B cell (primary cell): Measurements from ENCODE around the gene DDX59. TPM values are rescaled to one million over a fixed set of nuclear protein-coding genes. Genes with fewer than 3 reads are reported as not detected.

Experiments used
- ATAC-seq: fragments of 200-7000 bp; cut with Tn5 transposase; one replicate; pipeline ENCODE4 v1.10.0; 2021; ENCODE audit warnings: low read depth, mild to moderate bottlenecking, moderate number of reproducible peaks, moderate library complexity
- CTCF ChIA-PET: fragments of 350-600 bp; sonication (Branson Sonifier 250); formaldehyde crosslinking; loops from one replicate; lab custom pipeline; 2021; ENCODE audit warnings: antibody characterized with exemption, inconsistent platforms; lab: Charles Lee
- POLR2A ChIA-PET: fragments of 350-600 bp; sonication (Branson Sonifier 250); formaldehyde crosslinking; loops from one replicate; lab custom pipeline; 2021; ENCODE audit warnings: antibody characterized with exemption; lab: Charles Lee
- DNase-seq: peaks from one replicate; pipeline ENCODE4 v3.0.0; 2013
- H2AFZ ChIP-seq: 2 replicates; pipeline ENCODE4 v1.6.1; 2012; ENCODE audit warnings: mild to moderate bottlenecking, low read depth, low read length; ENCODE audit not compliant: insufficient read depth, poor library complexity, severe bottlenecking
- H3K27ac ChIP-seq, 2 donors: 1 replicate in 1 of 2; 2 replicates in 1 of 2; pipeline ENCODE4 v1.5.1; 2012 to 2013; ENCODE audit warnings: low read length in 2 of 2, mild to moderate bottlenecking in 2 of 2, moderate library complexity in 1 of 2
- H3K27me3 ChIP-seq, 4 experiments: fragments of 200-600 bp in 1 of 4; sonication (generic) in 1 of 4; replicated peaks in 1 of 4; 1 replicate in 2 of 4; 2 replicates in 2 of 4; pipeline versions ENCODE4 v1.6.1 to v1.7.0; 2013 to 2016; ENCODE audit warnings: low read length in 3 of 4, mild to moderate bottlenecking in 2 of 4, mixed read lengths in 1 of 4, moderate library complexity in 1 of 4; ENCODE audit not compliant: insufficient read depth in 4 of 4, control insufficient read depth in 3 of 4; ENCODE audit errors: control extremely low read depth in 1 of 4
- H3K36me3 ChIP-seq, 2 experiments: replicated peaks in 1 of 2; 1 replicate in 1 of 2; 2 replicates in 1 of 2; pipeline versions ENCODE4 v1.6.1 to v1.7.1; 2013; ENCODE audit warnings: low read length in 1 of 2; ENCODE audit not compliant: insufficient read depth in 2 of 2, control insufficient read depth in 1 of 2; ENCODE audit errors: control extremely low read depth in 1 of 2, extremely low read depth in 1 of 2
- H3K4me1 ChIP-seq, 2 donors: fragments of 200-600 bp in 1 of 2; sonication (generic) in 1 of 2; 1 replicate in 1 of 2; 2 replicates in 1 of 2; pipeline versions ENCODE4 v1.5.1 to v1.6.1; 2013 to 2017; ENCODE audit warnings: low read length in 2 of 2; ENCODE audit not compliant: control insufficient read depth in 2 of 2, insufficient read depth in 2 of 2
- H3K4me2 ChIP-seq: replicated peaks from 2 replicates; pipeline ENCODE3; 2012; ENCODE audit warnings: mild to moderate bottlenecking, low read depth, low read length; ENCODE audit not compliant: poor library complexity, severe bottlenecking
- H3K4me3 ChIP-seq, 5 experiments: fragments of 200-600 bp in 1 of 5; sonication (generic) in 1 of 5; 1 replicate in 3 of 5; 2 replicates in 2 of 5; pipeline versions ENCODE4 v1.5.1 to v1.7.0; 2011 to 2016; ENCODE audit warnings: low read length in 4 of 5, mild to moderate bottlenecking in 4 of 5, low read depth in 2 of 5, control low read depth in 1 of 5, moderate library complexity in 1 of 5; ENCODE audit not compliant: insufficient read depth in 1 of 5; ENCODE audit errors: control extremely low read depth in 1 of 5, extremely low read depth in 1 of 5
- H3K79me2 ChIP-seq: fragments of 200-600 bp; sonication (generic); one replicate; pipeline ENCODE4 v1.6.0; 2016; ENCODE audit warnings: low read length; ENCODE audit not compliant: control insufficient read depth, insufficient read depth
- H3K9ac ChIP-seq: fragments of 200-600 bp; sonication (generic); 2 replicates; pipeline ENCODE4 v1.6.1; 2017; ENCODE audit warnings: mild to moderate bottlenecking, low read length, moderate library complexity
- H3K9me3 ChIP-seq, 3 donors: one replicate each; pipeline versions ENCODE4 v1.6.1 to v1.7.1; 2013; ENCODE audit warnings: low read length in 2 of 3; ENCODE audit not compliant: control insufficient read depth in 2 of 3, insufficient read depth in 1 of 3; ENCODE audit errors: control extremely low read depth in 1 of 3
- H4K20me1 ChIP-seq: 2 replicates; pipeline ENCODE4 v1.6.0; 2012; ENCODE audit warnings: mild to moderate bottlenecking, low read length; ENCODE audit not compliant: insufficient read depth, control insufficient read depth, poor library complexity, severe bottlenecking
- H3K27ac Mint-ChIP-seq: one replicate; pipeline ENCODE4 v1.8.0; 2021; ENCODE audit warnings: mixed read lengths
- H3K27me3 Mint-ChIP-seq: one replicate; pipeline ENCODE4 v1.8.0; 2021; ENCODE audit warnings: mixed read lengths
- H3K4me1 Mint-ChIP-seq: one replicate; pipeline ENCODE4 v1.8.0; 2021; ENCODE audit warnings: mixed read lengths
- H3K4me3 Mint-ChIP-seq: one replicate; pipeline ENCODE4 v1.8.0; 2021; ENCODE audit warnings: mixed read lengths
- H3K9me3 Mint-ChIP-seq: one replicate; pipeline ENCODE4 v1.8.0; 2022; ENCODE audit warnings: mixed read lengths; ENCODE audit not compliant: insufficient read depth
- CTCF ChIP-seq: fragments of 200-600 bp; IDR thresholded peaks from one replicate; pipeline ENCODE4 v1.8.0; 2022; ENCODE audit warnings: antibody characterized with exemption, mild to moderate bottlenecking
- EZH2 ChIP-seq: IDR thresholded peaks from 2 replicates; pipeline ENCODE4 v1.6.1; 2012; ENCODE audit warnings: borderline replicate concordance, low read depth, mild to moderate bottlenecking, moderate library complexity, low read length; ENCODE audit not compliant: insufficient read depth, poor library complexity, severe bottlenecking
- WGBS: methylation state at CpG from one replicate; pipeline ENCODE4 v1.1.5; 2013; ENCODE audit warnings: missing lambda C conversion rate; ENCODE audit not compliant: insufficient coverage; 5-methylcytosine and 5-hydroxymethylcytosine counted together
- intact Hi-C: fragments of 100-400 bp; cut with micrococcal nuclease; formaldehyde crosslinking; loops from one replicate; pipeline ENCODE4 v1.10.0; 2022
- polyA plus RNA-seq: library from polyadenylated mRNA; depleted of rRNA; stranded (reverse); fragments of >200 nt; gene quantifications from 2 replicates; pipeline ENCODE4 v1.2.3, GENCODE V29; 2012
- total RNA-seq, 2 donors: library from RNA; stranded (reverse); fragments of 120-200 nt in 1 of 2; gene quantifications; 1 replicate in 1 of 2; 2 replicates in 1 of 2; pipeline versions ENCODE4 v1.2.3 to v1.2.4, GENCODE V29; 2013 to 2022

Gene DDX59
- total and polyA plus RNA-seq, 2 donors (not counting 1 experiment from before 2014, with no cell fraction given), result 20.2 to 41.9 TPM

GRCh38 chr1:200714504-200715187, 44.9 kb upstream of the DDX59 start:
- ChIA-PET POLR2A (no interaction called here), CTCF (no interaction called here)
- no peaks in the 10 kb centered on the region for H4K20me1 ChIP-seq
- no peaks in the 10 kb centered on the region for H3K9me3 ChIP-seq
- H3K4me3 ChIP-seq, result no peak overlapping the region
- H3K27ac Mint-ChIP-seq, result no peak overlapping the region
- no peak overlapping the region for H3K4me2 ChIP-seq
- peaks cover 0 to 9% (median 1%) of the 10 kb centered on the region in 4 experiments for H3K27me3 ChIP-seq
- H3K27me3 Mint-ChIP-seq, result peaks cover 22% of the 10 kb centered on the region
- WGBS, result 100% methylated on average over 1 of the region's 2 CpGs
- peaks cover 3% of the 10 kb centered on the region for H3K9me3 Mint-ChIP-seq
- no peaks in the 10 kb centered on the region for H3K36me3 ChIP-seq
- H3K4me3 Mint-ChIP-seq, result no peak overlapping the region
- no peaks in the 10 kb centered on the region for H3K4me1 Mint-ChIP-seq
- no peaks in the 10 kb centered on the region for H3K4me1 ChIP-seq
- intact Hi-C loops, result no loop called here
- no peak overlapping the region for H3K9ac ChIP-seq
- H3K79me2 ChIP-seq, result no peaks in the 10 kb centered on the region
- no peak for ATAC-seq
- no peak overlapping the region for H2AFZ ChIP-seq
- H3K27ac ChIP-seq, result no peak overlapping the region
- no peak for DNase-seq
- TF ChIP-seq CTCF, result no peak
- TF ChIP-seq EZH2, result no peak

GRCh38 chr1:200710166-200710565, 40.5 kb upstream of the DDX59 start:
- Histone ChIP-seq H3K27me3 (peaks cover 0 to 3% (median 0%) of the 10 kb centered on the region in 4 experiments), H3K79me2 (no peaks in the 10 kb centered on the region), H3K4me3 (no peak overlapping the region), H3K4me2 (no peak overlapping the region), H3K9me3 (no peaks in the 10 kb centered on the region), H3K27ac (no peak overlapping the region), H3K36me3 (no peaks in the 10 kb centered on the region), H4K20me1 (no peaks in the 10 kb centered on the region), H3K4me1 (no peaks in the 10 kb centered on the region), H2AFZ (no peak overlapping the region), H3K9ac (no peak overlapping the region)
- ChIA-PET POLR2A (no interaction called here), CTCF (no interaction called here)
- Mint-ChIP-seq H3K4me1 (no peaks in the 10 kb centered on the region), H3K27ac (no peak overlapping the region), H3K9me3 (peaks cover 3% of the 10 kb centered on the region), H3K4me3 (no peak overlapping the region), H3K27me3 (peaks cover 5% of the 10 kb centered on the region)
- DNase-seq (no peak), ATAC-seq (no peak)
- 100% methylated on average over 2 of the region's 2 CpGs for WGBS
- intact Hi-C loops, result no loop called here
- TF ChIP-seq EZH2 (no peak), CTCF (no peak)
